AG08396 (cell line): ENCODE measurements around the gene WASHC1.
A peak's percentile ranks its signal among the peaks of the same experiment; 100 is the strongest.
"Not testable (repeated sequence)": the region's sequence is repeated elsewhere in the genome, so short reads cannot be mapped to it uniquely, and the experiment has no call there.

Experiments used
- DNase-seq: peaks from one replicate; pipeline ENCODE4 v3.0.0; 2012; ENCODE audit warnings: low spot score, mixed read lengths

Gene WASHC1, protein sequence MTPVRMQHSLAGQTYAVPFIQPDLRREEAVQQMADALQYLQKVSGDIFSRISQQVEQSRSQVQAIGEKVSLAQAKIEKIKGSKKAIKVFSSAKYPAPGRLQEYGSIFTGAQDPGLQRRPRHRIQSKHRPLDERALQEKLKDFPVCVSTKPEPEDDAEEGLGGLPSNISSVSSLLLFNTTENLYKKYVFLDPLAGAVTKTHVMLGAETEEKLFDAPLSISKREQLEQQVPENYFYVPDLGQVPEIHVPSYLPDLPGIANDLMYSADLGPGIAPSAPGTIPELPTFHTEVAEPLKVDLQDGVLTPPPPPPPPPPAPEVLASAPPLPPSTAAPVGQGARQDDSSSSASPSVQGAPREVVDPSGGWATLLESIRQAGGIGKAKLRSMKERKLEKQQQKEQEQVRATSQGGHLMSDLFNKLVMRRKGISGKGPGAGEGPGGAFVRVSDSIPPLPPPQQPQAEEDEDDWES

DNA sequence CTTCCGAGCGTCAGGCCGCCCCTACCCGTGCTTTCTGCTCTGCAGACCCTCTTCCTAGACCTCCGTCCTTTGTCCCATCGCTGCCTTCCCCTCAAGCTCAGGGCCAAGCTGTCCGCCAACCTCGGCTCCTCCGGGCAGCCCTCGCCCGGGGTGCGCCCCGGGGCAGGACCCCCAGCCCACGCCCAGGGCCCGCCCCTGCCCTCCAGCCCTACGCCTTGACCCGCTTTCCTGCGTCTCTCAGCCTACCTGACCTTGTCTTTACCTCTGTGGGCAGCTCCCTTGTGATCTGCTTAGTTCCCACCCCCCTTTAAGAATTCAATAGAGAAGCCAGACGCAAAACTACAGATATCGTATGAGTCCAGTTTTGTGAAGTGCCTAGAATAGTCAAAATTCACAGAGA lies at the start of gene WASHC1:
Gene WASHC1 (minus strand): TSS at position 101 of the 400 bp plus-strand sequence. CDS start 4,457 bp downstream, outside the sequence.
- not testable (repeated sequence) for DNase-seq

DNA sequence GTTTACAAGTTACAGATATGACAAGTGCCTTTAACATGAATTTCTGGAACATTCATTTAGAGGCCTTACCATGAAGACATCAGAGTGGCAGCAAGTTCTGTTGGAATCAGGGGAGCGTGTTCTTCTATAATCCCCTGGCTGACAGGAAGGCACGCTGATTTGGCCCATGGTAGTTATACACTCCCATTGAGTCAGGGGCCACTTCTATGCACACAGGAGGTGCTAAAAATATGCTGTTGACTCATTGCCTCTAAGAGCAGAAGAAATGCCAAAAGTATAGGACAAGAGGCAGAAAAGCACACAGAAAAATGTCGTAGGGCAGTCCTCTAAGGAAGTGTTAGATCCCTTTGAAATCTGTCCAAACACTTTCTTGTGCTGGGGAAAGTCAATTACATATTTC lies 49.1 kb upstream of the WASHC1 start:
- not testable (repeated sequence) for DNase-seq

DNA sequence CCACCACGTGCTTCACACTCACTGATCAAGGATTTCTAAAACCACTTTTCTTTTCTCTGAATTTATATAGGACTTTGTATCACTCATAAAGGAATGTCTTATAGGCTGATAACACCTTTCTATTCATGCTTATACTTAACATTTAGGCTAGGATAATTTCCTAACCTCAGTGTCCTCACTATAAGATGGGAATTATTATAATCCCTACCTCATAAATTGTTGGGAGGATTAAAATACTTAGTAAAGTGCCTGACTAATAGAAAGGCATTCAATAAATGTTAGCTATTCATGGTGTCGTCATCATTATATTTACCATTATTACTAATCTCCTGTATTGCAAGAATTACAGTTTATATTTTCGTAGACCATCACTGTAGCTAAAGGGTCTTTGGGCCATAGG lies 47.1 kb upstream of the WASHC1 start:
- DNase-seq: not testable (repeated sequence)

DNA sequence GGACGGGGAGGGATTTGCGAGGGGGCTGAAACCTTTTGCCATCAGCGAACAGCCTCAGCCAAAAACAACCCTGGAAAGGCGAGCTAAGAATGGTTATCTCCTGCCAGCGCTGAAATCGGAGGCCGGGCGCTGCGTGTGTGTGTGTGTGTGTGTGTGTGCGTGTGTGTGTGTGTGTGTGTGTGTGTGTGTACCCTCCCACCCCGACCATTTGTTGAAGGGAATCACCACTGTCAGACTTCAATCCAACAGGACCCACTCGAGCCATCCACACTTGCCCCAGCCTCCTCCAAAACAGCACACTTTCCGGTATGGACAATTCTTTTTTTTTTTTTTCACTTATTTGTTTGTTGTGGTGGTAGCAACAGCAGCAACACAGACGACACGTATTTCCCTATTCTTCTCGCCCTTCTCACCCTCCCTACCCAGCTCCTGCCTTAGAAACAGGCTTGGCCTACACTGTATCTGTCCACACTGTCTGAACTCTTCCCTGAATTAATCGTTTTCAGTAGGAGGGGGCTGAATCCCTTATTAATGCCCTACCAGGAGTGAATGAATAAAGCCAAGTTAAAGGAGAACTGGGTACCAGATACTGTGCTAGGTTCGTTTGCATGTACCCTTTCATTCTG lies 44.8 kb upstream of the WASHC1 start:
- not testable (repeated sequence) for DNase-seq

DNA sequence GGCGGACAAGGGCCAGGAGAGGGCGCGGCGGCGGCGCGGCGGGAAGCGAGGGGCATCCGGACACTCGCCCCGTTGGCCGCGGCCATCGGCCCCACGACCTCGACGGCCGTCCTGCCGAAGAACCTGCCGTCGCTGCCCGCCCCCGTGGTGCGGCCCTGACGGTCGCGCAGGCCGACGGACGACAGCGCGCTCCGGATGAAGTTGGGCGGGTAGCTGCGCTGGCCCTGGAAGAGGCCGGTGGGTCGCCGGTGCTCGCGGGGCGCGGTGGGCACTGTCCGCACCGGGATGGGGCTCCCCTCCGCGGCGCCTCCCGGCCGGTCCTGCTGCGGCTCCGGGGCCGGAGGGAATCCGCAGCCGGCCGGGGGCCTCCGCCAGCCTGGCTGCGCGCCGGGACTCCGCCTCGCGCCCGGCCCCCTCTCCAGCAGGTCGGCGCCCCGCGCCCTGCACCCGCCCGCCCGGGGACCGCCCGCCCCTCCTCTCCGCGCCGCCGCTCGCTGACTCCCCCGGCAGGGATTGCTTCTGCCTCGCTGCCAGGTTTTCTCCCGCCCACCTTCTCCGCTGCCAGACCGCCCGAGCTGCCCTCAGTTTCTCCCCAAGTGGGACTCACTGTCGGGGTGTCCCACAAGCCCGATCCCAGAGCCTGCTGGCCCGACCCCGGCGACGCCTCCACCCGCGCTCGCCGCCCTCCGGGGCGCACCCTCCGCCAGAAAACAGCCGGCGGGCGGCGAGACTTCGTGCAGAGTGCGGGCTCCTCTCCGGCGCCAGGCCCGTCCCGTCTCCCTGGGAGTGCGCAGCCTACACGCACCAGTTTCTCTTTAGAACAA lies 44.0 kb upstream of the WASHC1 start:
- DNase-seq: peak; percentile 20

DNA sequence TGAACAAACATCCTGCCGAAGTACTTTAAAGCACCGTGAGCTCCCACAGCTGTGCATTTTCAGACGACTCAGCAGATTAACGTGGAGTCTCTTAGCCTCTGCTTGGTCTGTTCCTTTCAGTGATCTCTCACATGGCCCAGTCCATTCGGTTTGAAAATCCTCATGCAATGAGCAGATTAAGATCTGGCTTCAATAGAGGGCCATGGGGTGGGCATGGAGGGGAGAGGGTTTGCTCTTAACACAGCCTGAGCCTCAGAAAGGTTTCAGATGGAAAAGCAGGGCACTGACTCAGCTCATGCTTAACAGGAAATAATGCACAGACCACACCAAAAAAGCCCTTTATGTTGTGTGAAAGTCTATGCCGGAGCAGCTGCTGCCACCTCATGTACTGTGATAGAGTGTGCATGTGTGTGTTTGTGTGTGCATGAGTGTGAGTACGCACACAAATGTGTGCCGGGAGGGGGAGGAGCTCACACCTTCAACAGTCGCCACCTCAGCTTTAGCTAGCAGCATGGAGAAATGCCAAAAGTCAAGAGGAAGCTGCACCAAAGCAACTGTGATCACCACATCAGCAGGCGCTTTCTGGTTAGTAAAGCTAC lies 33.9 kb upstream of the WASHC1 start:
- DNase-seq: not testable (repeated sequence)

DNA sequence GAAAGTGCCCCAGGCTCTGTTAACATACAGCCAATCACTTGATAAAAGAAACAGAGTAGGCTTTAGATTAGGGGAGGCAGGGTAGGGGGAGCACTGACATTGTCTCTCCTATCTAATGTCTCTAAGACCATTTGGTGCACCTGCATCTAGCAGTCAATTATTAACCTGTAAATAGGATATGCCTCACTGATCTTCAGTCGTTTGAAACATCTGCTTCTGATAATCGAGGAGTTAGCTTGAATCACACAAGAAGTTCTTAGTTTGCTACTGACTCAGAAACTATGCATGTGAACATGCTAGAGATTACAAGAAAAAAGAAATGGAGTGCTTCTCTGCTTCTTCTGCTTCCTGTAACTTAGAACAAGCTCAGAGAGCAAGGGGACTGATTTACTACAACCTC lies 23.4 kb upstream of the WASHC1 start:
- not testable (repeated sequence) for DNase-seq

DNA sequence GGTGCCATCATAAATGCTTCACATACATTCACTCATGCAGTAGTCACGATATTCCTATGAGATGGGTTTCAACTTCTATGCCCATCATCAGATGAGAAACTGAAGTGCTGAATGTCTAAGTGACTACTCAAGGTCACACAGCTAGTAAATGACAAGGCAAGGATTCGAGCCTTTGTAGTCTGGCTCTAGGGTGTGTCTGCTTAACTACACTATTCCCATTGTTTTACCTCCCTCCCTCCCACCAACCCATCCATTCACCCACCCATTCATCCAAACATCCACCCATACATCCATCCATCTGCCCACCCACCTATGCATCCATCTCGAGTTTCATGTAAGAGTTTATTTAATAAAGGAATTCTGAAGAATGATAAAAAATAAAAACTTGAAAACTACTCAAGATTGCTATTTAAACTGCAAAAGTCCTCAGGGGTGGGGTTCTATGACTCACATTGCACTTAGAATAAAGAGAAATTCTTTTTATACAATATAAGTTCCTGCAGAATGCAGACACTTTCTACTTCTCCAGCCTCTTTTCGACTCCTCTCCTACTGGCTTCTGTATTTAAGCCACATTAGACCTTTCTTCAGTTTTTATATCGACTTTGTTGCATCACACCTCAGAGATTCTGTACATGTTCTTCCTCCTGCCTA lies 19.1 kb upstream of the WASHC1 start:
- not testable (repeated sequence) for DNase-seq

DNA sequence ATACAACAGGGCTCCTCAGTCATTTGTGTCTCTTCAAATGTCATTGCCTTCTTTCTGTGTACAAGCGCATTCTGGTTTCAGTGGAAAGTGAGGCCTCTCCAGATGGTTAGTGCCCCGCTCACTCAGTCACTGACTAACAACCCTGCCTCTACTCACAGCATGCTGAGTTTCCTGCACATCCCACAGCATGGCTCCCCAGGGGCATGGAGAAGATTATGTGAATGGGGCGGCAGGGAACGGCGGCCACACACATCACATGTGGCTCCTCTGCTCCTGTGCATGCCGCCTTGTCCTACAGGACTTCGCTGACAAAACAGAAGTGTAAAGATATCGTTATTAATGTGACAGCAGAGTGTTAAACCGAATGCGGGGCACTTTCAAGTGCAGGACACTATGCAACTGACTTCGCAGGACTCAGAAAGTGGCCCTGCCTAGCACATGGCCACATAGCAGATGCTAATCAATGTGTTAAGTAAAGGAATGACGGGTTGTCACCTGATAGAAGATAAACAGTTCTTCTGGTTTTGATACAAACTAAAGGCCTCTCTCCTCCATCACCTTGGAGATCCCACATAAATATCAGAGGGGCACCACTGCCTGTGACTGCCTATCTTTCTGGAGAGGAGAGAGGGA lies 17.5 kb upstream of the WASHC1 start:
- not testable (repeated sequence) for DNase-seq

DNA sequence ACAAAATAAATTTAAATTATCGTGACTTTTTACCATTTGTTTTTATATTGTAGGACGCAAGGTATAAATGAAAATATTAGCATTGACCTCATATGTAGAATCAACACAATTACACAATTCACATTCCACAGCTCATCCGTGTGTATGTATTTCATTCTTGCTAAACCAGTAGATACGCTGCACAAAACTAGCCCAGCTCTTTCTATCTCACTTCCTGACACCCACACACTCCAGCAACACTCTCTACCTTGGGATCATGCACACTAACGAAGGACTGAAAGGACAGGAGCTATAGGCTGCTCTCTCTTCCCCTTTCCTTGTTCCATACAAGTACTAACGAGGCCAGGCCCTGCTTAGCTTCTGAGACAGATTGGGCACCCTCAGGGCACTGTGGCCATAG lies 16.9 kb upstream of the WASHC1 start:
- not testable (repeated sequence) for DNase-seq

DNA sequence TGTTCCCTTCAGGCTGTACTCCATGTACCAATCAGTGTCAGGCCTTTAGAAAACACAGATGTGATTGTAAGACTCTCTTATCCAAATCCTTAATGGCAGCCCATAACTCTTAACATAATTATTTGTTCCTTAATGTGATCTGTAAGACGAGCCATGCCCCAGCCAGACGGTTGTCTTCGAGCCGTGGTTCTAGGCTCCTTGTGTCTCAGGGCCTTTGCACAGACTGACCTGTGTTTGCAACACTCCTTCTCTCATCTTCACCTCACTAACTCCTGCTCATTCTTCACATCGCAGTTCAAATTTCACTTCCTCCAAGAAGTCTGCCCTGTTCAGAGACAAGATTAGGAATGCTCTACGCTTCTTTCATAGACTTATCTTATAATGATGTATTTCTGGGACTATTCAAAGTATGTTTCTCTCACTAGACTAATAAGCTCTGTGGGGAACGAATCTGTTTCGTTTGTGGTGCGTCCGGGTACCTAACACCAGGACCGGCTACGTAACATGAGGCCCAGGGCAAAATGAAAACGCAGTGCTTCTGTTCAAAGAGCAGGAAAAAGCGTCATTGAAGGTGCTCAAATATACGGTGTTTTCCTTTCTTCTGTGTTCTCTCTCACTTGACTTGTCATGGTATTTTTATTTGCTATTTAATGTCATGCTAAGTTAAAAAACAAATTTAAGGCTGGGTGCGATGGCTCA lies 16.1 kb upstream of the WASHC1 start:
- DNase-seq: not testable (repeated sequence)

DNA sequence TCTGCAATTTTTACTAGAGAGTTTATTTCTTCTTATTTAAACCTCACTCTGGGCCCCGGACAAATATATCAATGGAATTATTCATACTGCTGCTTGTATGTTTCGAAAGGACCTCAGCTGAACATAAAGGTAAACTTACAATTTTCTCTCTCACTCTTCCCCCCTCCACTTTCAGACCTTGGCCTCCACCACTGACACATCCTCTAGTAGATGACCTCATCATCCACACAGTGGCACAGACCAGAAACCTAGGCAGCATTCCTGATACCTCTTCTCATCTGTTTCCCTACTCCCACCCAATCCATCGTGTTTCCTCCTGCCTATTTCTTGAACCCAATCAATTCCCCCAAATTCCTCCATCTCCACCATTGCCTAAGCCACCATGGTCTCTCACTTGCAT lies 15.2 kb upstream of the WASHC1 start:
- DNase-seq: not testable (repeated sequence)

DNA sequence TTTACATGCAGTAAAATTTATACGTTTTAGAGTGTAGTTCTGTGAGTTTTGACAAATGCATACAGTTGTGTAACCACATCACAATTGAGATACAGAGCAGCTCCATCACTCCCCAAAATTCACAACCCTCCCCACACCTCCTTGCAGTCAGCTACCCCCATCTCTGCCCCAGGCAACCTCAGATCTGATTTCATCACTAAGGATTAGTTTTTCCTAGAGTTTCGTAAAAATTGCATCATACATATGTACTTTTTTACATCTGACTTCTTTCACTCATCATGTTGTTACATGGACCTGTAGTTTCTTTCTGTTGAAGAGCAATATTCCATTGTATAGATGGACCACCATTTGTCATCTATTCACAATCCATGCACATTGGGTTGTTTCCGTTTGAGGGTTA lies 14.4 kb upstream of the WASHC1 start:
- DNase-seq: not testable (repeated sequence)

DNA sequence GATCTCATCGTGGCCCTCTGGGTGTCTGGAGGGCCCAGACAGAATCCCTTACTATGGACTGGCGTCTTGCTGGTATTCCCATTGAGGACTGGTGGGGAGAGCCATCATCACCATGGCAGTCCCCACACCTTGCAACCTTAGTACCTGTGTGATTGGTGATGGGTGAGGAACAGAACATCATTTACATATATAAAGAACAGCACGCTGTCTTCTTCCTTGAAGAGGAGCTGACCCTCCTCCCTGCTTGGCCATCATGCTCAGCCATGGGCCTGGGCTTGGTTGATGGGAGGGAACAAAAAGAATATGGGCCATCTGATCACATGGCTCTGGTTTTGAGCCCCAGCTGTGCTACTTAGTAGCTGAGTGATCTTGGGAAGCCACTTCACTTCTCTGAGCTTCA lies 13.9 kb upstream of the WASHC1 start:
- DNase-seq: not testable (repeated sequence)

DNA sequence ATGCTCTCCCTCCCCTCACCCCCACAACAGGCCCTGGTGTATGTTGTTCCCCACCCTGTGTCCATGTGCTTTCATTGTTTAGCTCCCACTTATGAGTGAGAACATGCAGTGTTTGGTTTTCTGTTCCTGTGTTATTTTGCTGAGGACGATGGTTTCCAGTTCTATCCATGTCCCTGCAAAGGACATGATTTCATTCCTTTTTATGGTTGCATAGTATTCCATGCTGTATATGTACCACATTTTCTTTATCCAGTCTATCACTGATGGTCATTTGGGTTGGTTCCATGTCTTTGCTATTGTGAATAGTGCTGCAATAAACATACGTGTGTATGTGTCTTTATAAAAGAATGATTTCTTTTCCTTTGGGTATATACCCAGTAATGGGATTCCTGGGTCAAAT lies 12.6 kb upstream of the WASHC1 start:
- not testable (repeated sequence) for DNase-seq

DNA sequence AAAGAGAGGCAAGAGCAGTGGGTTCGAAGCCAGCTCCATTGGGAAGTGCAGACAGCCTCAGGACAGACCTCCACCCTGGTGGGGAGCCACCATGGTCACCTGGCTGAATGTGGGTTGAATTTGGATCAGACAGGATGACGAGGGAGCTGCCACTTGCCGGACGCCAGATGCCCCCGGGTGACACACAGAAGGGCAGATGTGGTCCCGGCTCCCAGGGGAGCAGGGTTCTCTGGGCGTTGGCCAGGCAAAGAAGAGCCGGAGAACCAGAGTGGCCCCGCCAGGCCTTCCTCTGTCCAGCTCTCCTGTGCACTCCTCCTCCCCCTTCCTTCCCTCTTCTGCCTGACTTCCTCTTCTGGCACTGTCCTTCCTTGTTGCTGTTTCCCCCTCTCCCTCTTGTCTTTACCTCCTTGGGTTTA lies 12.0 kb upstream of the WASHC1 start:
- DNase-seq: not testable (repeated sequence)

DNA sequence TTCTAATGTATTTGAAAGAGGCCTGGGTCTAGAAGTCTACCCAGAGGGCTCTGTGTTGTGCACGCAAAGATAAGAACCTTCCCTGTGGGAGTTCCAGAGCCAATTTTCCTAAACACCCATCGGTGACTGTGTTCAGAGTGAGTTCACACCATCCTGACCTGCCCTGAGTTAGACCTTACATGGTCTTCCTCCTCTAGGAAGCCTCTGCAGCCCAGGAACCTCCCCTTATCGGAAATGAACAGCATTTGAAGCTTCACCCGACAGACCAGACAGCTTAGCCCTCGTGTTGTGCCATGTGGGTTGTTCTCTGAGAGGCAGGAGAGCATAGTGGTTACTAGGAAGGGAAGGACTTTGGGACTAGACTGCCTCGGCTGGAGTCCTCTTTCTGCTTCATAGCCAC lies 3.1 kb upstream of the WASHC1 start:
- not testable (repeated sequence) for DNase-seq

DNA sequence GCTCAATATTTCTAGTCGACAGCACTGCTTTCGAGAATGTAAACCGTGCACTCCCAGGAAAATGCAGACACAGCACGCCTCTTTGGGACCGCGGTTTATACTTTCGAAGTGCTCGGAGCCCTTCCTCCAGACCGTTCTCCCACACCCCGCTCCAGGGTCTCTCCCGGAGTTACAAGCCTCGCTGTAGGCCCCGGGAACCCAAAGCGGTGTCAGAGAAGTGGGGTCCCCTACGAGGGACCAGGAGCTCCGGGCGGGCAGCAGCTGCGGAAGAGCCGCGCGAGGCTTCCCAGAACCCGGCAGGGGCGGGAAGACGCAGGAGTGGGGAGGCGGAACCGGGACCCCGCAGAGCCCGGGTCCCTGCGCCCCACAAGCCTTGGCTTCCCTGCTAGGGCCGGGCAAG lies 481 bp downstream of the WASHC1 start:
- not testable (repeated sequence) for DNase-seq

DNA sequence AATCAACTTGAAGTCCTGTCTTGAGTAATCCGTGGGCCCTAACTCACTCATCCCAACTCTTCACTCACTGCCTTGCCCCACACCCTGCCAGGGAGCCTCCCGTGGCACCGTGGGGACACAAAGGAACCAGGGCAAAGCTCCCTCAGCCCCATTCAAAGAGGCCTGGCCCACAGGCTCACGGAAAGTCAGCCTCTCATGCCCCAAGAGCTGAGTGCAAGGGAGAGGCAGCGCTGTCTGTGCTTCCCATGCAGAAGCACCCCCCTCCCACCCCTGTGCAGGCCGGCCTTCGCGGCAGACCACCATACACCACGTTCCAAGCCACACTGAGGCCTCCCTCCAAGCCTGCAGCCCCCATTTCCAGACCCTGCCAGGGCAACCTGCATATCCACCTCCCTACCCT lies 7.6 kb downstream of the WASHC1 start:
- DNase-seq: not testable (repeated sequence)

DNA sequence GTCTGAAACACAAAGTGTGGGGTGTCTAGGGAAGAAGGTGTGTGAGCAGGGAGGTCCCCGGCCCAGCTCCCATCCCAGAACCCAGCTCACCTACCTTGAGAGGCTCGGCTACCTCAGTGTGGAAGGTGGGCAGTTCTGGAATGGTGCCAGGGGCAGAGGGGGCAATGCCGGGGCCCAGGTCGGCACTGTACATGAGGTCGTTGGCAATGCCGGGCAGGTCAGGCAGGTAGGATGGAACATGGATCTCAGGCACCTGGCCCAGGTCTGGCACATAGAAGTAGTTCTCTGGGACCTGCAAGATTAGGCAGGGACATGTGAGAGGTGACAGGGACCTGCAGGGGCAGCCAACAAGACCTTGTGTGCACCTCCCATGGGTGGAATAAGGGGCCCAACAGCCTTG lies 12.4 kb downstream of the WASHC1 start:
- DNase-seq: not testable (repeated sequence)
